Ectodermal cell (in vitro differentiated cells): ENCODE results near the gene CCDC159.

ENCODE experiments used
- H3K27ac ChIP-seq: 2 replicates; pipeline ENCODE4 v1.7.0; 2013; ENCODE audit warnings: mild to moderate bottlenecking, low read depth, low read length; ENCODE audit not compliant: insufficient read depth, poor library complexity, severe bottlenecking
- H3K27me3 ChIP-seq: 2 replicates; pipeline ENCODE4 v1.7.0; 2013; ENCODE audit warnings: mild to moderate bottlenecking, low read length; ENCODE audit not compliant: insufficient read depth, control insufficient read depth, poor library complexity, severe bottlenecking
- H3K36me3 ChIP-seq: one replicate; pipeline ENCODE4 v1.7.0; 2013; ENCODE audit warnings: low read length; ENCODE audit not compliant: control insufficient read depth, insufficient read depth
- H3K4me1 ChIP-seq: one replicate; pipeline ENCODE4 v1.7.0; 2013; ENCODE audit warnings: low read length; ENCODE audit not compliant: control insufficient read depth, insufficient read depth
- H3K4me3 ChIP-seq: 2 replicates; pipeline ENCODE4 v1.7.0; 2013; ENCODE audit warnings: low read depth, low read length, control low read depth; ENCODE audit not compliant: insufficient read depth
- H3K9me3 ChIP-seq: 2 replicates; pipeline ENCODE4 v1.7.0; 2013; ENCODE audit warnings: mild to moderate bottlenecking, low read length, moderate library complexity; ENCODE audit not compliant: control insufficient read depth
- WGBS, 2 experiments: methylation state at CpG; one replicate each; pipeline ENCODE4 v1.1.7; 2013; ENCODE audit warnings: missing lambda C conversion rate in 2 of 2; 5-methylcytosine and 5-hydroxymethylcytosine counted together

Gene CCDC159

GRCh38 chr19:11365557-11366117 is 19.3 kb downstream of the CCDC159 start:
- Histone ChIP-seq H3K36me3 (no peaks in the 10 kb centered on the region), H3K9me3 (no peaks in the 10 kb centered on the region), H3K4me1 (peaks cover 6% of the 10 kb centered on the region), H3K4me3 (no peak overlapping the region), H3K27ac (no peak overlapping the region), H3K27me3 (peaks cover 8% of the 10 kb centered on the region)
- WGBS, 2 experiments, result 92 to 95% methylated on average over 7 of the region's 7 CpGs

GRCh38 chr19:11367528-11367927 is 21.2 kb downstream of the CCDC159 start:
- Histone ChIP-seq H3K27ac (no peak overlapping the region), H3K4me3 (no peak overlapping the region), H3K36me3 (no peaks in the 10 kb centered on the region), H3K9me3 (no peaks in the 10 kb centered on the region), H3K4me1 (no peaks in the 10 kb centered on the region), H3K27me3 (no peaks in the 10 kb centered on the region)
- 97 to 98% methylated on average over 2 of the region's 2 CpGs for WGBS, 2 experiments

GRCh38 chr19:11370744-11371143 is 24.4 kb downstream of the CCDC159 start:
- H3K9me3 ChIP-seq, result no peaks in the 10 kb centered on the region
- H3K27me3 ChIP-seq, result no peaks in the 10 kb centered on the region
- no peak overlapping the region for H3K27ac ChIP-seq
- 91 to 92% methylated on average over 2 of the region's 2 CpGs for WGBS, 2 experiments
- no peak overlapping the region for H3K4me3 ChIP-seq
- H3K36me3 ChIP-seq, result no peaks in the 10 kb centered on the region
- H3K4me1 ChIP-seq, result peaks cover 17% of the 10 kb centered on the region

- Histone ChIP-seq H3K4me1 (peaks cover 18% of the 10 kb centered on the region), H3K27ac (peak overlapping the region; percentile 79), H3K27me3 (no peaks in the 10 kb centered on the region), H3K9me3 (no peaks in the 10 kb centered on the region), H3K36me3 (no peaks in the 10 kb centered on the region), H3K4me3 (peak overlapping the region; percentile 76)
- 52 to 57% methylated on average over 10 of the region's 10 CpGs for WGBS, 2 experiments
Measured at GRCh38 chr19:11373166-11373884, 27.0 kb downstream of the CCDC159 start.

GRCh38 chr19:11373885-11374432 is 27.6 kb downstream of the CCDC159 start:
- Histone ChIP-seq H3K27me3 (no peaks in the 10 kb centered on the region), H3K4me3 (peak overlapping the region; percentile 76), H3K36me3 (no peaks in the 10 kb centered on the region), H3K4me1 (peaks cover 18% of the 10 kb centered on the region), H3K9me3 (no peaks in the 10 kb centered on the region), H3K27ac (peak overlapping the region; percentile 79)
- WGBS, 2 experiments, result 76 to 78% methylated on average over 11 of the region's 11 CpGs

GRCh38 chr19:11374433-11375142 is 28.3 kb downstream of the CCDC159 start, which contains the start of gene SWSAP1:
SWSAP1 (plus strand) TSS chr19:11374666; CDS start chr19:11374681, 15 bp downstream.
- peak within 1 kb of the TSS; percentile 76 for H3K4me3 ChIP-seq
- WGBS, 2 experiments, result 0% methylated on average over 44 of the region's 44 CpGs
- peaks cover 18% of the 10 kb centered on the region for H3K4me1 ChIP-seq
- H3K27me3 ChIP-seq, result no peaks in the 10 kb centered on the region
- peak within 1 kb of the TSS; percentile 79 for H3K27ac ChIP-seq
- H3K36me3 ChIP-seq, result no peaks in the 10 kb centered on the region
- H3K9me3 ChIP-seq, result no peaks in the 10 kb centered on the region

GRCh38 chr19:11375143-11375948 is 29.0 kb downstream of the CCDC159 start:
- Histone ChIP-seq H3K36me3 (no peaks in the 10 kb centered on the region), H3K4me3 (peak overlapping the region; percentile 76), H3K27me3 (no peaks in the 10 kb centered on the region), H3K9me3 (no peaks in the 10 kb centered on the region), H3K27ac (peak overlapping the region; percentile 47), H3K4me1 (peaks cover 18% of the 10 kb centered on the region)
- WGBS, 2 experiments, result 43% methylated on average over 27 of the region's 27 CpGs

- no peaks in the 10 kb centered on the region for H3K36me3 ChIP-seq
- peaks cover 18% of the 10 kb centered on the region for H3K4me1 ChIP-seq
- H3K27ac ChIP-seq, result no peak overlapping the region
- peaks cover 6% of the 10 kb centered on the region for H3K27me3 ChIP-seq
- no peaks in the 10 kb centered on the region for H3K9me3 ChIP-seq
- no peak overlapping the region for H3K4me3 ChIP-seq
Measured at GRCh38 chr19:11377237-11377636, 30.9 kb downstream of the CCDC159 start.

GRCh38 chr19:11377756-11378155 is 31.4 kb downstream of the CCDC159 start:
- peaks cover 11% of the 10 kb centered on the region for H3K27me3 ChIP-seq
- peaks cover 18% of the 10 kb centered on the region for H3K4me1 ChIP-seq
- H3K4me3 ChIP-seq, result no peak overlapping the region
- H3K36me3 ChIP-seq, result no peaks in the 10 kb centered on the region
- H3K27ac ChIP-seq, result no peak overlapping the region
- WGBS, 2 experiments, result 95 to 96% methylated on average over 3 of the region's 3 CpGs
- H3K9me3 ChIP-seq, result no peaks in the 10 kb centered on the region
